ENCODE data around the gene ATG16L1.

Gene ATG16L1

DNA sequence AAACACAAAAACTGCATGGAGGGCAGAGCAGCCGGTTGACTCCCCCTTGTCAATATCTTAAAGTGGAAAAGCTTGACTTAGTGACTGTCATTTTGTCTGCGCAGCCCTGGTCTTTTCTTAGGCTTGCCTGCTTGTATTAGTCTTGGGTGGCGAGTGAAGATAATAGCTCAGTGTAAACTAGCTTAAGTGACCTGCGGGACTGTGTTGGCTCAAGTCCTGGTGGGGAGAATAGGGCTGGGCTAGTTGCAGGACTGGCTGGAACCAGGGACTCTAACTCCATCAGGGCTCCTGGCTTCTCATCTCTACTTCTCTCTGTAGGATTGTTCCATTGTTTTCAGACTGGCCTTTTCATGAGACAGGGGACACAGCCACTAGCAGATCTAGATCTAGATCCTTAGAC lies 8.1 kb upstream of the ATG16L1 start:
- no peak overlapping the region for H3K27ac ChIP-seq (ENCODE audit: low read length)
- no peaks in the 10 kb centered on the region for H3K79me2 ChIP-seq (ENCODE audit: insufficient read depth, low read length)
- H3K4me3 ChIP-seq (ENCODE audit: low read depth in 1 of 2, low read length in 2 of 2) = no peak overlapping the region
- no peaks in the 10 kb centered on the region for H3K27me3 ChIP-seq (ENCODE audit: insufficient read depth, low read length, poor library complexity)
- H4K20me1 ChIP-seq (ENCODE audit: insufficient read depth, low read length) = no peaks in the 10 kb centered on the region
- H3K9me3 ChIP-seq (ENCODE audit: insufficient read depth, low read length, severe bottlenecking) = no peaks in the 10 kb centered on the region
- no peak overlapping the region for H2AFZ ChIP-seq (ENCODE audit: low read depth, low read length)
- DNase-seq (no peak), ATAC-seq (ENCODE audit: insufficient read depth, low read depth) (no peak)
- H3K4me2 ChIP-seq (ENCODE audit: insufficient read depth, low read length) = no peak overlapping the region
- H3K9ac ChIP-seq (ENCODE audit: low read depth, low read length) = no peak overlapping the region
- H3K4me1 ChIP-seq (ENCODE audit: insufficient read depth, low read length) = no peaks in the 10 kb centered on the region
- H3K36me3 ChIP-seq (ENCODE audit: insufficient read depth, low read length) = no peaks in the 10 kb centered on the region
- TF ChIP-seq, protein P1, sequence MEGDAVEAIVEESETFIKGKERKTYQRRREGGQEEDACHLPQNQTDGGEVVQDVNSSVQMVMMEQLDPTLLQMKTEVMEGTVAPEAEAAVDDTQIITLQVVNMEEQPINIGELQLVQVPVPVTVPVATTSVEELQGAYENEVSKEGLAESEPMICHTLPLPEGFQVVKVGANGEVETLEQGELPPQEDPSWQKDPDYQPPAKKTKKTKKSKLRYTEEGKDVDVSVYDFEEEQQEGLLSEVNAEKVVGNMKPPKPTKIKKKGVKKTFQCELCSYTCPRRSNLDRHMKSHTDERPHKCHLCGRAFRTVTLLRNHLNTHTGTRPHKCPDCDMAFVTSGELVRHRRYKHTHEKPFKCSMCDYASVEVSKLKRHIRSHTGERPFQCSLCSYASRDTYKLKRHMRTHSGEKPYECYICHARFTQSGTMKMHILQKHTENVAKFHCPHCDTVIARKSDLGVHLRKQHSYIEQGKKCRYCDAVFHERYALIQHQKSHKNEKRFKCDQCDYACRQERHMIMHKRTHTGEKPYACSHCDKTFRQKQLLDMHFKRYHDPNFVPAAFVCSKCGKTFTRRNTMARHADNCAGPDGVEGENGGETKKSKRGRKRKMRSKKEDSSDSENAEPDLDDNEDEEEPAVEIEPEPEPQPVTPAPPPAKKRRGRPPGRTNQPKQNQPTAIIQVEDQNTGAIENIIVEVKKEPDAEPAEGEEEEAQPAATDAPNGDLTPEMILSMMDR (IDR thresholded peaks at IDR 0.05; ENCODE audit: borderline replicate concordance, extremely low read depth, low read length, poor library complexity, severe bottlenecking) = no peak
- no peak for TF ChIP-seq EZH2 (IDR thresholded peaks at IDR 0.05; ENCODE audit: borderline replicate concordance, low read depth, low read length, severe bottlenecking)

DNA sequence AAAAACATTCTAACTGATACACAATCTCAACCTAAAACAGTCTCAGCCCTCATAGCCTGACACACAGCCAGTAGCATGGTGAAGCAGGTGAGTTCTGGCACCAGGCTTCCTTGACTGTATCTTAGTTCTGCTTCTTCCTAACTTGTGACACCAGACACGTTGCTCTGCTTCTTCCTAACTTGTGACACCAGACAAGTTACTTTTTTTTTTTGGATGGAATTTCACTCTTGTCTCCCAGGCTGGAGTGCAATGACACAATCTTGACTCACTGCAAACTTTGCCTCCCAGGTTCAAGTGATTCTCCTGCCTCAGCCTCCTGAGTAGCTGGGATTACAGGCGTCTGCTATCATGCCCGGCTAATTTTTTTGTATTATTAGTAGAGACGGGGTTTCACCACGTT lies 6.7 kb upstream of the ATG16L1 start:
- Histone ChIP-seq H4K20me1 (ENCODE audit: insufficient read depth, low read length) (no peaks in the 10 kb centered on the region), H2AFZ (ENCODE audit: low read depth, low read length) (no peak overlapping the region), H3K9me3 (ENCODE audit: insufficient read depth, low read length, severe bottlenecking) (no peaks in the 10 kb centered on the region), H3K27me3 (ENCODE audit: insufficient read depth, low read length, poor library complexity) (no peaks in the 10 kb centered on the region), H3K4me1 (ENCODE audit: insufficient read depth, low read length) (no peaks in the 10 kb centered on the region), H3K79me2 (ENCODE audit: insufficient read depth, low read length) (no peaks in the 10 kb centered on the region), H3K27ac (ENCODE audit: low read length) (no peak overlapping the region), H3K4me2 (ENCODE audit: insufficient read depth, low read length) (no peak overlapping the region), H3K4me3 (ENCODE audit: low read depth in 1 of 2, low read length in 2 of 2) (no peak overlapping the region), H3K36me3 (ENCODE audit: insufficient read depth, low read length) (no peaks in the 10 kb centered on the region), H3K9ac (ENCODE audit: low read depth, low read length) (no peak overlapping the region)
- DNase-seq (no peak), ATAC-seq (ENCODE audit: insufficient read depth, low read depth) (no peak)
- TF ChIP-seq, protein P1 (IDR thresholded peaks at IDR 0.05; ENCODE audit: borderline replicate concordance, extremely low read depth, low read length, poor library complexity, severe bottlenecking) = no peak
- TF ChIP-seq EZH2 (IDR thresholded peaks at IDR 0.05; ENCODE audit: borderline replicate concordance, low read depth, low read length, severe bottlenecking) = no peak

DNA sequence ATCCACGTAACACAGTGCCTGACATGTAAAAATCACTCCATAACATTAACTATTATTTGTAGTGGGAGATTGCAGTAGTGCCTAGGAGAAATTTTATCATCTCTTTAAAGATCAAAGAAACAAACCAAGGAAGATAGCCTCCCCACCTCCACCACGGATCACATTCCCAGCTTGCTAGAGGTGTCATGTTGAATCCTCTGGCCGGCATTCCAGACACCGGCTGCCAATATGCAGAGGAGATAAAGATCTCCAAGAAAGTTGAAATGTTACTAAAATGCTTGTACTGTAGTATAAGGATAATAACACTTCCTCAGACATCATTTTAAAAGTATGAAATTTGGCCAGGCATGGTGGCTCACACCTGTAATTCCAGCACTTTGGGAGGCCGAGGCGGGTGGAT lies 6.1 kb upstream of the ATG16L1 start:
- no peak overlapping the region for H2AFZ ChIP-seq (ENCODE audit: low read depth, low read length)
- no peaks in the 10 kb centered on the region for H4K20me1 ChIP-seq (ENCODE audit: insufficient read depth, low read length)
- no peak overlapping the region for H3K9ac ChIP-seq (ENCODE audit: low read depth, low read length)
- no peak overlapping the region for H3K27ac ChIP-seq (ENCODE audit: low read length)
- no peaks in the 10 kb centered on the region for H3K36me3 ChIP-seq (ENCODE audit: insufficient read depth, low read length)
- no peaks in the 10 kb centered on the region for H3K4me1 ChIP-seq (ENCODE audit: insufficient read depth, low read length)
- DNase-seq = no peak
- H3K4me2 ChIP-seq (ENCODE audit: insufficient read depth, low read length) = no peak overlapping the region
- H3K79me2 ChIP-seq (ENCODE audit: insufficient read depth, low read length) = no peaks in the 10 kb centered on the region
- H3K4me3 ChIP-seq (ENCODE audit: low read depth in 1 of 2, low read length in 2 of 2) = no peak overlapping the region
- no peak for TF ChIP-seq EZH2 (IDR thresholded peaks at IDR 0.05; ENCODE audit: borderline replicate concordance, low read depth, low read length, severe bottlenecking)
- TF ChIP-seq, protein P1 (IDR thresholded peaks at IDR 0.05; ENCODE audit: borderline replicate concordance, extremely low read depth, low read length, poor library complexity, severe bottlenecking) = no peak
- no peaks in the 10 kb centered on the region for H3K27me3 ChIP-seq (ENCODE audit: insufficient read depth, low read length, poor library complexity)
- H3K9me3 ChIP-seq (ENCODE audit: insufficient read depth, low read length, severe bottlenecking) = no peaks in the 10 kb centered on the region
- ATAC-seq (ENCODE audit: insufficient read depth, low read depth) = no peak

DNA sequence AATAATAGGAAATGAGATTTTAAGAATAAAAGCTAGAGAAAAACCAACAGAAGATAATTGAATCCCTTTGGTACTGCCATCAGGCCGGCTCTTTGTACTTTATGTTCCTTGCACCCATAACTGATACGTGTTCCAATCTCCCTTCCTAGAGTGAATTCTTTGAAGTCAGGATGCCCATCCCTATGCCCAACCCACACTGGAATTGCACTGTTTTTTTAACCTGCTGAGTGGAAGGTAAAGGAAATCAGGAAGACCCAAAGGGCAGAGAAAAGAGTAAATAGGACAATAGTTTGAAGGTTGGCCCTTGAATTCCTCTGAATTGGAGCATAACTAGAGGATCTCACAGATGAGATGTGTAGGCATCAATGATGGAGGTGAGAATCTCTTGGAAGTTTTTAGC lies 4.4 kb upstream of the ATG16L1 start:
- peaks cover 7% of the 10 kb centered on the region for H3K79me2 ChIP-seq (ENCODE audit: insufficient read depth, low read length)
- no peaks in the 10 kb centered on the region for H3K9me3 ChIP-seq (ENCODE audit: insufficient read depth, low read length, severe bottlenecking)
- H3K27me3 ChIP-seq (ENCODE audit: insufficient read depth, low read length, poor library complexity) = no peaks in the 10 kb centered on the region
- no peak overlapping the region for H3K4me2 ChIP-seq (ENCODE audit: insufficient read depth, low read length)
- TF ChIP-seq, protein P1 (IDR thresholded peaks at IDR 0.05; ENCODE audit: borderline replicate concordance, extremely low read depth, low read length, poor library complexity, severe bottlenecking) = no peak
- TF ChIP-seq EZH2 (IDR thresholded peaks at IDR 0.05; ENCODE audit: borderline replicate concordance, low read depth, low read length, severe bottlenecking) = no peak
- H3K4me1 ChIP-seq (ENCODE audit: insufficient read depth, low read length) = peaks cover 6% of the 10 kb centered on the region
- H3K27ac ChIP-seq (ENCODE audit: low read length) = no peak overlapping the region
- ATAC-seq (ENCODE audit: insufficient read depth, low read depth) = no peak
- no peak for DNase-seq
- no peak overlapping the region for H3K4me3 ChIP-seq (ENCODE audit: low read depth in 1 of 2, low read length in 2 of 2)
- H4K20me1 ChIP-seq (ENCODE audit: insufficient read depth, low read length) = no peaks in the 10 kb centered on the region
- H3K36me3 ChIP-seq (ENCODE audit: insufficient read depth, low read length) = no peaks in the 10 kb centered on the region
- H3K9ac ChIP-seq (ENCODE audit: low read depth, low read length) = no peak overlapping the region
- H2AFZ ChIP-seq (ENCODE audit: low read depth, low read length) = peak overlapping the region; percentile 44

Data from DND-41 (cell line).